Heart left ventricle (tissue), 13 donors: ENCODE results near the gene RBPJL.

Experiments used
- CTCF ChIP-seq, 12 donors: fragments of 200-600 bp; sonication (generic) in 4 of 12; IDR thresholded peaks; one replicate each; pipeline versions ENCODE4 v1.5.0 to v1.8.0; 2018 to 2022; ENCODE audit warnings: antibody characterized with exemption in 12 of 12, mild to moderate bottlenecking in 5 of 12
- POLR2A ChIP-seq, 2 donors: fragments of 450-650 bp; IDR thresholded peaks; one replicate each; pipeline ENCODE4 v1.6.1; 2017; ENCODE audit warnings: antibody characterized with exemption in 2 of 2, mild to moderate bottlenecking in 2 of 2, moderate library complexity in 2 of 2
- donor health status: ischemic (EF 13 %, LVEDD 7.1; RV severe dilation, severe dysfunction).
- donor health status: DM: no; HTN: yes; CAD: no.
- donor health status: DM: no; HTN: no; CAD: no.
- donor health status: ischemic (EF 25% LVEDD 6.9; RV normal size, moderate dysfunction).
- donor health status: ischemic (EF 25% LVEDD 5.7; RV mildly dilated, moderate dysfunction).
- donor health status: ischemic (EF 35%, LVEDD 5.7; RV mildly dilated, moderate dysfunction).
- donor health status: nonischemic (EF 11% LVEDD 7.7; RV severe dilation, severe dysfunction).
- donor health status: DM: yes; HTN: yes; CAD: no.
- donor health status: PGD.
- donor health status: ischemic (EF 29% LVEDD 5.4; RV normal size, mild dysfunction).
- donor health status: nonischemic (EF 23%, LVEDD 6.1; RV moderate dilation, normal function).

DNA sequence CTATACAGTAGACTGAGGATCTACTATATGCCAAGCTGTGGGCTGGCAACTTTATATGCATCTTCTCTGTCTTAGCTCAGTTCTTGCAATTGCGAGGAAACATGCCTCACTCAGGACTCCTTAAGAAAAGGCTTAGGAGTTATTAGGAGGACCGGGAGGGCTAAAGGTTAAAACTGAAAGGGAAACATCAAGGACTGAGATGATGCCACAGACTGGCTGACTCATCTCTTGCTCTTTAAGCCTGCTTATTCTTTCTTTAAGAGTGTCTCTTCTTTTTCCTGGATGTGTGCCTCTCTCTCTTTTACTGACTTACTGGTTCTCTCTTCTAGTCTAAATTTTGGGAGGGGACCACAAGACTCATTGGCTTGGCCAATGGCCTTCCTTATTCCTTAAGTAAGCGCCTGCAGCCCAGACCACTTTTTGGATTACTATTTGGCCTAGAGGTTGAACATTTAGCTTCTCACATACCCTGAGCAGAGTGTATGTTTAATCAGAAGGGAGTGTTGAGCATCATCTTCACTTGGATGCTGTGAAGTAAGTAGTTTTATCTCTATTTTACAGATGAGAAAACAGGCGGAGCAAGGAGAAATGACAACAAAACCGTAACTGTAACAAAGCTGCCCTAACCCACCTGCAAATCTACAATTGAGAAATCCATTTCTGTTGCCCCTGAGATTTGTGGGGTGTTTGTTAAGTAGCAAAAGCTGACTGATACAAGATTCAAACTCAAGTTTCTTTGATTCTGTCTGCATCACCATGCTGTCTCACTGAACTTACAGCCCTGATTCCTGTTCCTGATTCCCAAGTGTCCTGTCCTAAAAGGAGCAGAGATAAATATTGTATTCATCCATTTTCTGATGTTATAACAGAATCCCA is 48.8 kb downstream of the RBPJL start:
- no peak for TF ChIP-seq CTCF (IDR thresholded peaks at IDR 0.05)
- no peak for TF ChIP-seq POLR2A (IDR thresholded peaks at IDR 0.05)
